Measurements from ENCODE around the gene OPTN.

Gene OPTN

GRCh38 chr10:13139676-13140075, 39.7 kb downstream of the OPTN start:
- TF ChIP-seq CTCF (IDR thresholded peaks at IDR 0.05): no peak
- no peaks in the 10 kb centered on the region for H3K27me3 ChIP-seq
- no peak overlapping the region for H3K4me3 ChIP-seq (ENCODE audit: low read depth in 1 of 2, low read length in 1 of 2)
- H3K9me3 ChIP-seq: no peaks in the 10 kb centered on the region
- H3K27ac ChIP-seq: no peak overlapping the region
- no peaks in the 10 kb centered on the region for H3K36me3 ChIP-seq
- H3K4me1 ChIP-seq (ENCODE audit: control insufficient read depth in 1 of 2, insufficient read depth in 1 of 2, low read depth in 1 of 2, low read length in 1 of 2): no peaks in the 10 kb centered on the region

GRCh38 chr10:13140627-13141190, 40.7 kb downstream of the OPTN start:
- Histone ChIP-seq H3K4me1 (ENCODE audit: control insufficient read depth in 1 of 2, insufficient read depth in 1 of 2, low read depth in 1 of 2, low read length in 1 of 2) (no peaks in the 10 kb centered on the region), H3K27ac (no peak overlapping the region), H3K4me3 (ENCODE audit: low read depth in 1 of 2, low read length in 1 of 2) (no peak overlapping the region), H3K36me3 (no peaks in the 10 kb centered on the region), H3K27me3 (no peaks in the 10 kb centered on the region), H3K9me3 (no peaks in the 10 kb centered on the region)
- no peak for TF ChIP-seq CTCF (IDR thresholded peaks at IDR 0.05)

GRCh38 chr10:13143766-13144165, 43.8 kb downstream of the OPTN start:
- Histone ChIP-seq H3K4me1 (ENCODE audit: control insufficient read depth in 1 of 2, insufficient read depth in 1 of 2, low read depth in 1 of 2, low read length in 1 of 2) (no peaks in the 10 kb centered on the region), H3K27me3 (no peaks in the 10 kb centered on the region), H3K4me3 (ENCODE audit: low read depth in 1 of 2, low read length in 1 of 2) (no peak overlapping the region), H3K36me3 (no peaks in the 10 kb centered on the region), H3K9me3 (no peaks in the 10 kb centered on the region), H3K27ac (no peak overlapping the region)
- no peak for TF ChIP-seq CTCF (IDR thresholded peaks at IDR 0.05)

- no peaks in the 10 kb centered on the region for H3K27me3 ChIP-seq
- no peaks in the 10 kb centered on the region for H3K9me3 ChIP-seq
- no peaks in the 10 kb centered on the region for H3K4me1 ChIP-seq (ENCODE audit: control insufficient read depth in 1 of 2, insufficient read depth in 1 of 2, low read depth in 1 of 2, low read length in 1 of 2)
- TF ChIP-seq CTCF (IDR thresholded peaks at IDR 0.05): no peak
- no peak overlapping the region for H3K27ac ChIP-seq
- H3K36me3 ChIP-seq: no peaks in the 10 kb centered on the region
- H3K4me3 ChIP-seq (ENCODE audit: low read depth in 1 of 2, low read length in 1 of 2): no peak overlapping the region
Measured at GRCh38 chr10:13144814-13145213, 44.9 kb downstream of the OPTN start.

GRCh38 chr10:13146379-13146778, 46.4 kb downstream of the OPTN start:
- no peak overlapping the region for H3K27ac ChIP-seq
- H3K36me3 ChIP-seq: no peaks in the 10 kb centered on the region
- H3K9me3 ChIP-seq: no peaks in the 10 kb centered on the region
- no peaks in the 10 kb centered on the region for H3K27me3 ChIP-seq
- H3K4me3 ChIP-seq (ENCODE audit: low read depth in 1 of 2, low read length in 1 of 2): no peak overlapping the region
- no peak for TF ChIP-seq CTCF (IDR thresholded peaks at IDR 0.05)
- no peaks in the 10 kb centered on the region for H3K4me1 ChIP-seq (ENCODE audit: control insufficient read depth in 1 of 2, insufficient read depth in 1 of 2, low read depth in 1 of 2, low read length in 1 of 2)

- Histone ChIP-seq H3K36me3 (no peaks in the 10 kb centered on the region), H3K4me3 (ENCODE audit: low read depth in 1 of 2, low read length in 1 of 2) (no peak overlapping the region), H3K9me3 (no peaks in the 10 kb centered on the region), H3K27ac (no peak overlapping the region), H3K27me3 (no peaks in the 10 kb centered on the region), H3K4me1 (ENCODE audit: control insufficient read depth in 1 of 2, insufficient read depth in 1 of 2, low read depth in 1 of 2, low read length in 1 of 2) (no peaks in the 10 kb centered on the region)
- TF ChIP-seq CTCF (IDR thresholded peaks at IDR 0.05): no peak
Measured at GRCh38 chr10:13147161-13147560, 47.2 kb downstream of the OPTN start.
